ENCODE results near the gene HES3.

DNA sequence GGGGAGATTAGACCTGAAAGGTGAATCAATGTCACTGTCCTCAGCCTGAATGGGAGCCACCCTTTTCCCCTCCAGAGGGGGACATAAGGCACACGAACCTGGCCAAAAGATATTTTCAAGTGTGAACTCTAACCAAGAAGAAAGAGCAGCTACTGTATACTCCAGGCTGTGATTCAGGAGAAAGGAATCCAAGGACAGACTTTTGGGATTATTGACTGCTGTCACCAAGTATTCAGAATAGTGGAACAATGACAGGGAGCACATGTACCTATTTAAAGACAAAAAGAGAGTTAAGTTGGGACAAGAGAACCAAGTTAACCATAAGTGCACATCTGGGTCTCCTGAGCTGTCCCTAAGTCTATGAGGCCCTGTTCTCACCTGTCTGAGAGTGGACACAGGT lies 10.6 kb upstream of the HES3 start:
- TF ChIP-seq, protein P1, sequence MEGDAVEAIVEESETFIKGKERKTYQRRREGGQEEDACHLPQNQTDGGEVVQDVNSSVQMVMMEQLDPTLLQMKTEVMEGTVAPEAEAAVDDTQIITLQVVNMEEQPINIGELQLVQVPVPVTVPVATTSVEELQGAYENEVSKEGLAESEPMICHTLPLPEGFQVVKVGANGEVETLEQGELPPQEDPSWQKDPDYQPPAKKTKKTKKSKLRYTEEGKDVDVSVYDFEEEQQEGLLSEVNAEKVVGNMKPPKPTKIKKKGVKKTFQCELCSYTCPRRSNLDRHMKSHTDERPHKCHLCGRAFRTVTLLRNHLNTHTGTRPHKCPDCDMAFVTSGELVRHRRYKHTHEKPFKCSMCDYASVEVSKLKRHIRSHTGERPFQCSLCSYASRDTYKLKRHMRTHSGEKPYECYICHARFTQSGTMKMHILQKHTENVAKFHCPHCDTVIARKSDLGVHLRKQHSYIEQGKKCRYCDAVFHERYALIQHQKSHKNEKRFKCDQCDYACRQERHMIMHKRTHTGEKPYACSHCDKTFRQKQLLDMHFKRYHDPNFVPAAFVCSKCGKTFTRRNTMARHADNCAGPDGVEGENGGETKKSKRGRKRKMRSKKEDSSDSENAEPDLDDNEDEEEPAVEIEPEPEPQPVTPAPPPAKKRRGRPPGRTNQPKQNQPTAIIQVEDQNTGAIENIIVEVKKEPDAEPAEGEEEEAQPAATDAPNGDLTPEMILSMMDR (IDR thresholded peaks at IDR 0.05): no peak
- TF ChIP-seq POLR2A (IDR thresholded peaks at IDR 0.05): no peak
